ENCODE measurements around the gene ZNF445. TPM values are rescaled to one million over a fixed set of nuclear protein-coding genes. Genes with fewer than 3 reads are reported as not detected.

ZNF445 gene
- total and polyA plus RNA-seq, 9 of the 15 experiments (the other 6 are each of a cell fraction or from before 2014, with no cell fraction given) = 1.2 to 26.9 (median 10.6) TPM

DNA sequence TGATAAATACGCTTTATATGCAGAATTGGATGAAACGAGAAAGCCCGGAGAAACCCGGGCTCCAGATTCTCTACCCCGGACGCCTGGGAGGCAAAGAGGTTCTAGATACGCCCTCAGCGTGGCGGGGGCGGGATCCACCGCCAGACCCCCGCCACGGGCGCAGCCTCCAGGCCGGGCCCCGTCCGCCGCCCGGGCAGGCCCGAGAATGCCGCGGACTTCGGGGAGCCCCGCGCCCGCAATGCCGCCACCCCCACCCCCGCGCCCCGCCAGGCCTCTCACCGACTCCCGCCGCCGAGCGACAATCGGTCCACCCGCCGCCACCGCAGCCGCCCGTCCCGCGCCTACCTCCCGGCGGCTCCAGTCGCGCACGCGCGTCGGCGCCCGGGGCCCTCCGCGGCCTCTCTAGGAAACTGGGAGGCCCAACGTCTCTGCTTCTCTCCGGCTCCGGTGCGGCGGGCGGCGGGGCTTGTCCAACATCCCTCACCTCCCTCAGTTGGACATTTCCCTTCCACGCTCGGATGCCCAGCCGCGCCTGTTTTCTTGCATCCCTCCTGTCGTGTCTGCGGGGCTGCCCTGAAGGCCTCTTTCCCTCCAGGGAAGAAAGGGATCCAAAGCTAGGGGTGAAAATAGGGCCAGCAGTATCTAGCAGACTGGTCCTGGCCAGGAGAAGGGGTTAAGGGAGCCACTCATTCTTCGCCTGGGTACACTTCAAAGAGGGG, at the start of gene ZNF445 (continued):
- TF ChIP-seq PPARD (CRISPR knock-in tag; IDR thresholded peaks at IDR 0.05) (no peak), CREM (IDR thresholded peaks at IDR 0.05; ENCODE audit: low read depth) (peak; percentile 22; the same call in 1 of the 2 replicates), ZZZ3 (IDR thresholded peaks at IDR 0.05) (no peak), MAFF (IDR thresholded peaks at IDR 0.05; ENCODE audit: low read length) (no peak), NFXL1 (CRISPR knock-in tag; IDR thresholded peaks at IDR 0.05) (no peak), TBP (optimal IDR thresholded peaks at IDR 0.05; ENCODE audit: low read depth, low read length) (peak; percentile 62), CBX3 (IDR thresholded peaks at IDR 0.05; ENCODE audit: borderline replicate concordance in 1 of 2, low read length in 2 of 2) (0 out of 3 replicates have a peak, but pooled peaks of 1 of the 2 experiments have one; percentile 12), SMARCC2 (IDR thresholded peaks at IDR 0.05; ENCODE audit: low read depth) (no peak), SOX6 (IDR thresholded peaks at IDR 0.05) (peak; percentile 16; the same call in 1 of the 2 replicates), STAT5B (CRISPR knock-in tag; IDR thresholded peaks at IDR 0.05) (no peak), SIN3A (IDR thresholded peaks at IDR 0.05; ENCODE audit: borderline replicate concordance in 2 of 2, control insufficient read depth in 1 of 2, low read depth in 2 of 2, low read length in 2 of 2) (peak; percentile 42 to 49; a peak in 1 of 4 replicates), PHB2 (IDR thresholded peaks at IDR 0.05; ENCODE audit: low read depth) (no peak), HDAC1 (IDR thresholded peaks at IDR 0.05) (no peak), RAD51 (IDR thresholded peaks at IDR 0.05; ENCODE audit: borderline replicate concordance, low read depth) (no peak), MEIS2 (IDR thresholded peaks at IDR 0.05; ENCODE audit: partially characterized antibody) (peak; percentile 59), ZBTB1 (CRISPR knock-in tag; IDR thresholded peaks at IDR 0.05; ENCODE audit: borderline replicate concordance, low read depth) (peak; percentile 55; the same call in 1 of the 2 replicates), ETV5 (CRISPR knock-in tag; IDR thresholded peaks at IDR 0.05; ENCODE audit: low read depth) (no peak), POLR2G (IDR thresholded peaks at IDR 0.05; ENCODE audit: low read depth, low read length) (peak; percentile 94)
- TF ChIP-seq, protein P1, sequence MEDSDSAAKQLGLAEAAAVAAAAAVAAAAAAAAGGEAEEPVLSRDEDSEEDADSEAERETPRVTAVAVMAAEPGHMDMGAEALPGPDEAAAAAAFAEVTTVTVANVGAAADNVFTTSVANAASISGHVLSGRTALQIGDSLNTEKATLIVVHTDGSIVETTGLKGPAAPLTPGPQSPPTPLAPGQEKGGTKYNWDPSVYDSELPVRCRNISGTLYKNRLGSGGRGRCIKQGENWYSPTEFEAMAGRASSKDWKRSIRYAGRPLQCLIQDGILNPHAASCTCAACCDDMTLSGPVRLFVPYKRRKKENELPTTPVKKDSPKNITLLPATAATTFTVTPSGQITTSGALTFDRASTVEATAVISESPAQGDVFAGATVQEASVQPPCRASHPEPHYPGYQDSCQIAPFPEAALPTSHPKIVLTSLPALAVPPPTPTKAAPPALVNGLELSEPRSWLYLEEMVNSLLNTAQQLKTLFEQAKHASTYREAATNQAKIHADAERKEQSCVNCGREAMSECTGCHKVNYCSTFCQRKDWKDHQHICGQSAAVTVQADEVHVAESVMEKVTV (CRISPR knock-in tag; IDR thresholded peaks at IDR 0.05) = no peak
- TF ChIP-seq, protein P2, sequence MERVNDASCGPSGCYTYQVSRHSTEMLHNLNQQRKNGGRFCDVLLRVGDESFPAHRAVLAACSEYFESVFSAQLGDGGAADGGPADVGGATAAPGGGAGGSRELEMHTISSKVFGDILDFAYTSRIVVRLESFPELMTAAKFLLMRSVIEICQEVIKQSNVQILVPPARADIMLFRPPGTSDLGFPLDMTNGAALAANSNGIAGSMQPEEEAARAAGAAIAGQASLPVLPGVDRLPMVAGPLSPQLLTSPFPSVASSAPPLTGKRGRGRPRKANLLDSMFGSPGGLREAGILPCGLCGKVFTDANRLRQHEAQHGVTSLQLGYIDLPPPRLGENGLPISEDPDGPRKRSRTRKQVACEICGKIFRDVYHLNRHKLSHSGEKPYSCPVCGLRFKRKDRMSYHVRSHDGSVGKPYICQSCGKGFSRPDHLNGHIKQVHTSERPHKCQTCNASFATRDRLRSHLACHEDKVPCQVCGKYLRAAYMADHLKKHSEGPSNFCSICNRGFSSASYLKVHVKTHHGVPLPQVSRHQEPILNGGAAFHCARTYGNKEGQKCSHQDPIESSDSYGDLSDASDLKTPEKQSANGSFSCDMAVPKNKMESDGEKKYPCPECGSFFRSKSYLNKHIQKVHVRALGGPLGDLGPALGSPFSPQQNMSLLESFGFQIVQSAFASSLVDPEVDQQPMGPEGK (CRISPR knock-in tag; IDR thresholded peaks at IDR 0.05; ENCODE audit: borderline replicate concordance) = no peak
- TF ChIP-seq, protein P3, sequence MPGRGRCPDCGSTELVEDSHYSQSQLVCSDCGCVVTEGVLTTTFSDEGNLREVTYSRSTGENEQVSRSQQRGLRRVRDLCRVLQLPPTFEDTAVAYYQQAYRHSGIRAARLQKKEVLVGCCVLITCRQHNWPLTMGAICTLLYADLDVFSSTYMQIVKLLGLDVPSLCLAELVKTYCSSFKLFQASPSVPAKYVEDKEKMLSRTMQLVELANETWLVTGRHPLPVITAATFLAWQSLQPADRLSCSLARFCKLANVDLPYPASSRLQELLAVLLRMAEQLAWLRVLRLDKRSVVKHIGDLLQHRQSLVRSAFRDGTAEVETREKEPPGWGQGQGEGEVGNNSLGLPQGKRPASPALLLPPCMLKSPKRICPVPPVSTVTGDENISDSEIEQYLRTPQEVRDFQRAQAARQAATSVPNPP (IDR thresholded peaks at IDR 0.05; ENCODE audit: borderline replicate concordance, insufficient read depth, insufficient read length) = no peak
- TF ChIP-seq, protein P4, sequence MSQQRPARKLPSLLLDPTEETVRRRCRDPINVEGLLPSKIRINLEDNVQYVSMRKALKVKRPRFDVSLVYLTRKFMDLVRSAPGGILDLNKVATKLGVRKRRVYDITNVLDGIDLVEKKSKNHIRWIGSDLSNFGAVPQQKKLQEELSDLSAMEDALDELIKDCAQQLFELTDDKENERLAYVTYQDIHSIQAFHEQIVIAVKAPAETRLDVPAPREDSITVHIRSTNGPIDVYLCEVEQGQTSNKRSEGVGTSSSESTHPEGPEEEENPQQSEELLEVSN (IDR thresholded peaks at IDR 0.05; ENCODE audit: borderline replicate concordance in 1 of 2, extremely low read depth in 1 of 2, insufficient read depth in 1 of 2, insufficient read length in 1 of 2, low read depth in 1 of 2, low read length in 1 of 2, poor library complexity in 1 of 2, severe bottlenecking in 1 of 2) = peak in 1 of 2 experiments; percentile 59

Measured in K562 (cell line).